ENCODE measurements around the gene RXRA.

RXRA gene

DNA sequence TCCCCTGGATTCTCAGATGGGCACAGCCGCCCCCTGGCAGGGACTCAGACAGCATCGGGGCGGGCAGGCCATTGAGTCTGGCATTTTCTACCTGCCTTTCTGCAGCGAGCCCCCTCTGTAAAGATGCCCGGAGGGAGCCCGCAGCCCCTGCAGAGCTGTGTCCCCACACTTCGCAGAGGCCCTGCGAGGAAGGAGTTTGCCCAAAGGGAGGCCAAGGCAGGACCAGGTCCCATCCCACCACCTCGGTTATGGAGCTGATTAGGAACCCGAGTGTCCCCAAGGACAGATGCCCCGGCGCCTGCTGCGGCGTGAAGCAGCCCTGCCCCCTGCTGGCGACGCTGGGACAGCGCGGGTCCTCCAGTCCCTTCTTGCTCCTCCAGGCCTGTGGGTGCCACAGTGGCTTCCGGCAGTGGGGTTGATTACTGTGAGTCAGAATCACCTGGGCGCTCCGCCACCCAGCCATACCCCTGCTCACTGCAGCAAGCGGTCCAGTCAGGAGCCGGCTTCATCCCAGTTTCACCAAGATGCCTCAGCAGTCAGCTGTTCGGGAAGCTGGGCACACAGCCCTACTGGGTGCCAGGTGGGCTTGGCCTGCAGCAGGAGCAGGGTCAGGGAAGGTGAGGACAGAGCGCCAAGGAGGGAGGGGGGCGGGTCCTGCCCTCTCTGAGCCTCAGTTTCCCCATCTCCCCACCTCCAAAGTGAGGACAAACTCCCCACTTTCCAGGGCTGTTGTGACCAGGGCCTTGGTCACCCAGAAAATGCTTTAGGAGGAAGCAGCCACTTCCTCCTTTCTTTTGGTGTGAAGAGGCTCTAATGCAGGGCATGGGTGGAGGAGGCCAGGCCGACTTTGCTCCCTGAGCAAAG, 117.2 kb downstream of the RXRA start:
- in situ Hi-C loops (cut with MboI; ENCODE audit: low sequenced_read_pairs) = loop anchor here (10.0 kb wide), 1 partner anchor 279 kb away; the partner anchor contains the start of gene RNU6ATAC

GRCh38 chr9:134444038-134444315, 117.7 kb downstream of the RXRA start:
- in situ Hi-C loops (cut with MboI; ENCODE audit: low sequenced_read_pairs) = loop anchor here (10.0 kb wide), 1 partner anchor 279 kb away; the partner anchor contains the start of gene RNU6ATAC

DNA sequence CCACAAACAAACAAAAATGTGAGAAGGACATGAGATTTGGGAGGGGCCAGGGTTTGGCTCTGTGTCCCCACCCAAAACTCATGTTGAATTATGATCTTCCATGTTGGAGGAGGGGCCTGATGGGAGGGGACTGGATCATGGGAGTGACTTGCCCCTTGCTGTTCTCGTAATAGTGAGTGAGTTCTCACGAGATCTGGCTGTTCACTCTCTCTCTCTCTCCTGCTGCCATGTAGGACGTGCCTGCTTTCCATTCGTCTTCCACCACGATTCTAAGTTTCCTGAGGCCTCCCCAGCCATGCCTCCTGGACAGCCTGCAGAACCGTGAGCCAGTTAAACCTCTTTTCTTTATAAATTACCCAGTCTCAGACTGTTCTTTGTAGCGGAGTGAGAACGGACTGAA, 118.7 kb downstream of the RXRA start:
- in situ Hi-C loops (cut with MboI; ENCODE audit: low sequenced_read_pairs) = loop anchor here (10.0 kb wide), 1 partner anchor 280 kb away; the partner anchor contains the start of gene RNU6ATAC

DNA sequence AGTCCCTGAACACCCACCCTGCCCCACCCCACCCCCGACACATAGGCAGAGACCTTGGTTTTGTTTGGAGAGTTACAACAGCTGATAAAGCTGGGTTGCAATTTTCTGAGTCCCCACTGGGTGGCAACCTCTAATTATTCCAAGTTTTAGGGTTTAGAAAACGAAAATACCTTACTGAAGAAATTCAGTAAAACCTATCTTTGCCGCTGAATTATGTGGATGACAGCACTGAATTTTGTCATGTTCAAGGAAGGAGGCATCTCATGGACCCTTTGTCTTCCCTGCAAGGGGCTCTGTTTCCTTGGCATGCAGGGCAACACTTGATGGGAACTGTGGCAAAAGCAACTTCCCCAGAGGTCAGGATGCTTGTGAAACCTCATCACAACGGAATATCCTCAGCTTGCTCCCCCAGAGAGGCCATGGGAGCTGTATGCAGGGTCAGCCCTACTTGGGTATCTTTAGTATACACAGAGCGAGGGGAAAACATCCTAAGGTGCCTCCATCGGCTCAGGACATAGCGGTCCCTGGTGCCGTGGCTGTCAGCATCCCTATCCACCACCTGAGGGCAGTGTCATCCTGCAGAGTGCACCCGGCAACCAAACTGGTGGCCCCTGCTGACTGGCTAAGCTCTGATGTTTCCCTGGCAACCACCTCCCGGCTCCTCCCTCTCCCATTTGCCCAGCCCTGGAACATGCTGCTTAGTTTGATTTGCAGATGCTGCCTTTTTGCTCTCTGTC, 123.1 kb downstream of the RXRA start:
- in situ Hi-C loops (cut with MboI; ENCODE audit: low sequenced_read_pairs) = loop anchor here (10.0 kb wide), 1 partner anchor 285 kb away; the partner anchor contains the start of gene RNU6ATAC

- in situ Hi-C loops (cut with MboI; ENCODE audit: low sequenced_read_pairs) = no loop called here
Observed at GRCh38 chr9:134451700-134452458, 125.6 kb downstream of the RXRA start.

- in situ Hi-C loops (cut with MboI; ENCODE audit: low sequenced_read_pairs) = no loop called here
Observed at GRCh38 chr9:134452728-134453127, 126.5 kb downstream of the RXRA start.

DNA sequence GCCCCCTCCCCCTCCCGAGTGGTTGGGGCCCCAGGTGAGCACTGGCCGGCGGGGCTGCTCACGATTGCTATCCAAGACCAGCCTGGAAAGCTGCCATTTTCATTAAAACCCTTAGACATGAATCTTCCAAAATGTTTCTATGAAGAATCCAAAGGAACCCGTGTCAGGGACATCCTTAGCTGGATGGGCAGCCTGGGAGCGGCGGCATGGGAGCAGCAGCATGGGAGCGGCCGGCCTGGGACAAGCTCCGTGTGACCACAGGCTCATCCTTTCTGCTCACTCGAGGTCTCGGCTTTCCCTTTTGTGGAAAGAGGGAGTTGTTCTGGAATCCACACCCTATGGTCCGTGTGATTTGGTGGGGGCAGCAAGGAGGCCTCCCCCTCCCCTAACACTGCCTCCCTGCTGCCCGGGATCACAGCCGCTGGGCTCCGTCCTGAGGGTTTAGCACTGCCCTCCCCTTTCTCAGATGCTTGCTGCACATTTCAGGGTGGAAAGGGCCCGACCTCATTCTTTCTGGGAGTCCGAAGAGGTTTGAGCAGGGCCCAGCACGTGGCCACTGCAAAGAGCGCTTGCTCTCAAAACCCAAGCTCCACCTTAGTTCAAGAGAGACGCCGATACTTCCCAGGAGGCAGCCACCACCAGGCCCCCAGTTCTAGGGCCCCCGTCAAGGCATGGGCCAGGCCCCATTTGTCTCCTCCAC, 127.7 kb downstream of the RXRA start:
- in situ Hi-C loops (cut with MboI; ENCODE audit: low sequenced_read_pairs) = no loop called here

DNA sequence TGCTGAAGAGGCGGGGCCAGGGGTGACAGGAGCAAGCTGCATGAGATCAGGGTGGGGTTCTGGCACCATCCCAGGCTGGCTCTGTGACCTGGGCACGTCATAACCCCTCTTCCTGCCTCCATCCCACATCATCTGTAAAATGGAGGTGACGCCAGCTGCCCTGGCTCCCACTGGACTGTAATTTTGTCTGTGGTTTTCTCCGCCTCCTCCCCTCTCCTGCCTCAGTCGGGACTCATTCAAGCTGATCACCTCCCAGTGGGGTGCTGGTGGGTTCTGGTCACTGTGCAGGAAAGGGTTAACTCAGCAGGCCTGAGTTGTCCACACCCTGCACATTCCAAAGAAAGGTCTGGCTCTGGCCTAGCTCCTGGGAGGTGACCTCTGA, 128.2 kb downstream of the RXRA start:
- in situ Hi-C loops (cut with MboI; ENCODE audit: low sequenced_read_pairs) = no loop called here

DNA sequence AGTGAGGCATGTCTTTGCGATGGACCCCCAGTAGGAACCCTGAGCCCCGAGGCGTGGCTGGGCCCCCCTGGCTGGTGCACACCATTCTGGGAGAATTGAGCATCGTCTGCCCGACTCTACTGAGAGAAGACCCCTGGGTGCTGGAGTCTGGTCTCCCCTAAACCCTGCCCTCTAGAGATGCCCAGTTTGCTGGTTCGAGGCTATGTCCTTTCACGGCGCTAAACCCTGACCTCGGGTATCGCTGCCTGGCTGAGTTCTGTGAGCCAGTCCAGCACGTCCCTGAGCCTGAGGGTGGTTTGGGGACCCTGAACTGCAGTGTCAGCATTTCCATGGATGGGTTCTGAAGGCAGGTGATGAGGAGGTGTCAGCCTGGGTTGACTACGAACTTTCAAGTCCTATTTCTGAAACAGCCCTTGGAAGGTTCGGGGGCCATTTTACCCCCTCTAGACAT, 128.8 kb downstream of the RXRA start:
- in situ Hi-C loops (cut with MboI; ENCODE audit: low sequenced_read_pairs) = no loop called here

DNA sequence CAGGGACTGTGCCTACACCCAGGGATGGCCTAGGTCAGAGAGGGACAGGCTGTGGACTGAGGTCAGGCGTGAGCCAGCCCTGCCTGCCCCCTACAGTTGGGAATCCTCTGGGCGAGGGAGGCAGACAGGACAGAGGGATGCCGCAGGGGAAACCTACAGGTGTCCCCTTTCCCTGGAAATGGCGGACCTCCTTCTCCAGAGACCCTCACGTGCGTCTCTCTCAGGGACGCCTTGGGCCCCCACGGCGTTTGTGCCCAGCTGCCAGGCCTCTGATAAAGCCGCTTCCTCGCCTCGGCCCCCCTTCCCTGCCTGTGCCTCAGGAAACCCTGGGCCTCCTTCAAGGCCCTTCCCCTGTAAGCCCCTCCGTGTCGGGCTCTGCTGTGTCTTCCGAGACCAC, 129.3 kb downstream of the RXRA start:
- in situ Hi-C loops (cut with MboI; ENCODE audit: low sequenced_read_pairs) = no loop called here

GRCh38 chr9:134455934-134456755, 129.9 kb downstream of the RXRA start:
- in situ Hi-C loops (cut with MboI; ENCODE audit: low sequenced_read_pairs) = no loop called here

- in situ Hi-C loops (cut with MboI; ENCODE audit: low sequenced_read_pairs) = no loop called here
Observed at GRCh38 chr9:134456756-134457305, 130.6 kb downstream of the RXRA start.

- in situ Hi-C loops (cut with MboI; ENCODE audit: low sequenced_read_pairs) = no loop called here
Observed at GRCh38 chr9:134457321-134458206, 131.3 kb downstream of the RXRA start.

GRCh38 chr9:134458207-134459108, 132.2 kb downstream of the RXRA start:
- in situ Hi-C loops (cut with MboI; ENCODE audit: low sequenced_read_pairs) = no loop called here

GRCh38 chr9:134459164-134459563, 132.9 kb downstream of the RXRA start:
- in situ Hi-C loops (cut with MboI; ENCODE audit: low sequenced_read_pairs) = no loop called here

DNA sequence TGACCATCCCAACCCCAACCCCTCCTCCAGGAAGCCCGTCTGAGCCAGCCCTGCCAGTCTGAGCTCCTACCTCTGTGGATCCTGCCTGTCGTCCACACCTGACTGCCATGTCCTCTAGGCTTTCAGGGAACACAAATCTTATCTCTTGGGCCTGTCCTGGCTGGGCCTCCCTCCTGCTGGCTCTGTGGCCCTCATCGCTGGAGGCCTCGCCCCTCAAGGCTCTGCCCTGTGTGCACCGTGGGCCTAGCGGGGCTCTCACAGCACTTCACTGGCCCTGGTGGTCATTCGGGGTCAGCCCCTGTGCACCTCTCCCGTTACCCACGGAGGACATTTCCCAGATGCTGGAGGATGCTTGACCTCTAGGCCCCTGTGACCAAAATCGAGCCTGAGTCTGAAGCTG, 133.3 kb downstream of the RXRA start:
- in situ Hi-C loops (cut with MboI; ENCODE audit: low sequenced_read_pairs) = no loop called here

- in situ Hi-C loops (cut with MboI; ENCODE audit: low sequenced_read_pairs) = no loop called here
Observed at GRCh38 chr9:134460206-134460605, 134.0 kb downstream of the RXRA start.

DNA sequence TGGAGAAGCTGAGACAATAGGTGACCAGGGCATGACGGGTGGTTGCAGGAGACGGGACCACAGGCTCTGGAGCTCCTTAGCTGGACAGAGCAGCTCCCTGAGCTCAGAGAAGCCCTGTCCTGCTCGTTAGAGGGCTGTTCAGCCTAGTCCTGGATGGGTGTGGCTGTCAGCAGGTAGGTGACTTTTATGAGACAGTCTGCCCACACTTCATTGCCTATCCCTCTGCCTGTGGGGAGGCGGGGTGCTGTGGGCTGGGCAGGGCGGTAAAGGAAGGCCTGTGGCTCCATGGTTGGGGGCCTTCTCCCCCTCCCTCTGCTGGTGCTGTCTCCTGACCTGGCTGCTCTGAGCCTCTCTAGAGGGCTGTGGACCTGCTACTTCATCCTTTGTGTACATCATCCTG, 134.6 kb downstream of the RXRA start:
- in situ Hi-C loops (cut with MboI; ENCODE audit: low sequenced_read_pairs) = no loop called here
